Mesendoderm (in vitro differentiated cells): Measurements from ENCODE around the gene OR56A3. TPM values are rescaled to one million over a fixed set of nuclear protein-coding genes. Genes with fewer than 3 reads are reported as not detected.

Source experiments
- DNase-seq: peaks from one replicate; pipeline ENCODE4 v3.0.0; 2013
- H2AK5ac ChIP-seq: 2 replicates; pipeline ENCODE4 v1.6.1; 2013; ENCODE audit warnings: low read length, inconsistent platforms
- H2BK120ac ChIP-seq: 2 replicates; pipeline ENCODE4 v1.6.1; 2013; ENCODE audit warnings: low read depth, mild to moderate bottlenecking, low read length, moderate library complexity, mixed read lengths
- H2BK15ac ChIP-seq: replicated peaks from 2 replicates; pipeline ENCODE4 v1.6.1; 2013; ENCODE audit warnings: low read depth, mild to moderate bottlenecking, moderate library complexity
- H2BK5ac ChIP-seq: 2 replicates; pipeline ENCODE4 v1.6.1; 2013; ENCODE audit warnings: low read length, inconsistent platforms
- H3K18ac ChIP-seq: 2 replicates; pipeline ENCODE4 v1.6.1; 2013; ENCODE audit warnings: mild to moderate bottlenecking, low read length, mixed read lengths
- H3K23ac ChIP-seq: one replicate; pipeline ENCODE4 v1.6.1; 2013; ENCODE audit warnings: low read length
- H3K27ac ChIP-seq: 2 replicates; pipeline ENCODE4 v1.5.1; 2013; ENCODE audit warnings: low read depth, mild to moderate bottlenecking, inconsistent platforms, low read length, moderate library complexity
- H3K27me3 ChIP-seq: 2 replicates; pipeline ENCODE4 v1.6.1; 2013; ENCODE audit warnings: low read length, control low read depth, mild to moderate bottlenecking, inconsistent platforms; ENCODE audit not compliant: insufficient read depth, poor library complexity
- H3K36me3 ChIP-seq: 2 replicates; pipeline ENCODE4 v1.6.1; 2013; ENCODE audit warnings: low read length, inconsistent platforms; ENCODE audit not compliant: control insufficient read depth, insufficient read depth
- H3K4ac ChIP-seq: one replicate; pipeline ENCODE4 v1.6.1; 2013; ENCODE audit warnings: low read depth, mild to moderate bottlenecking, low read length, moderate library complexity
- H3K4me1 ChIP-seq: 2 replicates; pipeline ENCODE4 v1.6.1; 2013; ENCODE audit warnings: low read depth, low read length, inconsistent platforms; ENCODE audit not compliant: control insufficient read depth
- H3K4me2 ChIP-seq: 2 replicates; pipeline ENCODE4 v1.6.1; 2013; ENCODE audit warnings: low read length
- H3K4me3 ChIP-seq: 2 replicates; pipeline ENCODE4 v1.5.1; 2013; ENCODE audit warnings: mild to moderate bottlenecking, low read length
- H3K56ac ChIP-seq: one replicate; pipeline ENCODE4 v1.6.1; 2013; ENCODE audit warnings: low read length
- H3K79me1 ChIP-seq: 2 replicates; pipeline ENCODE4 v1.6.1; 2013; ENCODE audit warnings: low read length, inconsistent platforms
- H3K79me2 ChIP-seq: 2 replicates; pipeline ENCODE4 v1.6.1; 2013; ENCODE audit warnings: mild to moderate bottlenecking, low read length; ENCODE audit not compliant: control insufficient read depth, insufficient read depth
- H3K9ac ChIP-seq: 2 replicates; pipeline ENCODE4 v1.6.1; 2013; ENCODE audit warnings: low read length, inconsistent platforms
- H4K5ac ChIP-seq: one replicate; pipeline ENCODE4 v1.6.1; 2013; ENCODE audit warnings: low read length
- H4K8ac ChIP-seq: one replicate; pipeline ENCODE4 v1.6.1; 2013; ENCODE audit warnings: low read depth, mild to moderate bottlenecking, control low read depth, low read length, moderate library complexity
- WGBS: extraction: QIAGEN DNeasy Blood & Tissue Kit; methylation state at CpG from one replicate; pipeline ENCODE4 v1.1.7; 2013; ENCODE audit warnings: low lambda C conversion rate, missing lambda C conversion rate; ENCODE audit not compliant: insufficient coverage; ENCODE audit errors: extremely low coverage; 5-methylcytosine and 5-hydroxymethylcytosine counted together
- polyA plus RNA-seq, 2 experiments: library from polyadenylated mRNA; stranded (reverse); fragments of 200-250 nt; gene quantifications; one replicate each; pipeline ENCODE4 v1.2.3, GENCODE V29; 2013

OR56A3 gene, protein sequence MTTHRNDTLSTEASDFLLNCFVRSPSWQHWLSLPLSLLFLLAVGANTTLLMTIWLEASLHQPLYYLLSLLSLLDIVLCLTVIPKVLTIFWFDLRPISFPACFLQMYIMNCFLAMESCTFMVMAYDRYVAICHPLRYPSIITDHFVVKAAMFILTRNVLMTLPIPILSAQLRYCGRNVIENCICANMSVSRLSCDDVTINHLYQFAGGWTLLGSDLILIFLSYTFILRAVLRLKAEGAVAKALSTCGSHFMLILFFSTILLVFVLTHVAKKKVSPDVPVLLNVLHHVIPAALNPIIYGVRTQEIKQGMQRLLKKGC
- polyA plus RNA-seq (2013, experiment 1 of 2) = not detected
- polyA plus RNA-seq (2013, experiment 2 of 2) = not detected

DNA sequence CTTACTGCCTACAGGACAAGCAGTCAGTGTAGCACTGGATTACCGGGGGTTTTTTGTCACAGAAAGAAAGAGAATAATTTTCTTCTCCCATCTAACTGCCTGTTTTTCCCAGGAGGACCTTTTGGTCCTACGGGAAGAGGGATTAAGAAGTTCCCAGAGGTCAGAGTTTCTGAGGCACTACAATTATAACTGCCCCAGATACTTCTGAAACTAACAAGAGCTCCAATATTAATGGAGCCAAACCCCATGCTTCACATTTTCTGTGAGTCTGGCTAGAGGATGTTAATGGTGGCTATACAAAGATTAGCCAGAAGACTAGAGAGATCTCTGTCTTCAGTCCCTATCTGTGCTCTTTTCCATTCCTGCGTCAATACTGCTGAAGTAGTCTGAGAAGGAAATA is at the start of gene OR56A3:
Gene OR56A3 (plus strand): TSS at position 301 of the 400 bp plus-strand sequence. CDS start 5,096 bp downstream, outside the sequence.
- Histone ChIP-seq H2BK5ac (no peak within 1 kb of the TSS), H3K9ac (no peak within 1 kb of the TSS), H3K36me3 (no peaks in the 10 kb centered on the region), H2BK15ac (no peak within 1 kb of the TSS), H3K23ac (no peak within 1 kb of the TSS), H3K4me3 (no peak within 1 kb of the TSS), H3K4me1 (no peaks in the 10 kb centered on the region), H3K27ac (no peak within 1 kb of the TSS), H3K79me2 (no peaks in the 10 kb centered on the region), H2BK120ac (no peak within 1 kb of the TSS), H3K18ac (no peak within 1 kb of the TSS), H3K56ac (no peak within 1 kb of the TSS), H2AK5ac (no peak within 1 kb of the TSS), H3K4ac (no peak within 1 kb of the TSS), H3K27me3 (no peaks in the 10 kb centered on the region), H4K8ac (no peak within 1 kb of the TSS), H4K5ac (no peak within 1 kb of the TSS), H3K79me1 (no peaks in the 10 kb centered on the region), H3K4me2 (no peak within 1 kb of the TSS)
- no CpG with 5 or more reads among the region's 3 CpGs for WGBS
- DNase-seq = no peak

DNA sequence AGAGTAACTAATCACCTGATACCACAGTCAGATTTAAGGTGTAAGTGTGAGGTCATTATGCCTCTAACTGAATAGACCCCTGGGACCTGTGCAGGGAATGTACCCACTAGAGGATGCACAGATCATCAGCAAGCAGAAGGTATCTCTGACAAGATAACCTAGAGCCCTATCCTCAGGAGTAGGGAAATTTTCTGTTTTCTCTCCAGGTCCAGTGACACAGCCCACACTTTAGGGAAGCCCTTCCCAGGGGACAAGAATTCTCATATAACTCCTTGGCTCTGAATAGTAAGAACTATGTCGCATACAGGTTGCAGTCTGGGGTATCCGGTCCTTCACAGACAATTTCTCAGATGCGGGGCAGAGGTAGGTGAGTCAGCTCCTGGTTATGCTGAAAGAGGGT is 49.1 kb upstream of the OR56A3 start, which contains the start of gene OR52E5:
Gene OR52E5 (plus strand): TSS at position 301 of the 400 bp plus-strand sequence. CDS start 7,569 bp downstream, outside the sequence.
- H3K4me3 ChIP-seq = no peak within 1 kb of the TSS
- no peaks in the 10 kb centered on the region for H3K27me3 ChIP-seq
- no peak within 1 kb of the TSS for H3K4me2 ChIP-seq
- H3K4me1 ChIP-seq = no peaks in the 10 kb centered on the region
- H2BK120ac ChIP-seq = no peak within 1 kb of the TSS
- no peak within 1 kb of the TSS for H3K18ac ChIP-seq
- no peak within 1 kb of the TSS for H3K56ac ChIP-seq
- H2AK5ac ChIP-seq = no peak within 1 kb of the TSS
- no CpG with 5 or more reads among the region's 3 CpGs for WGBS
- H3K9ac ChIP-seq = no peak within 1 kb of the TSS
- no peak within 1 kb of the TSS for H4K5ac ChIP-seq
- H4K8ac ChIP-seq = no peak within 1 kb of the TSS
- H3K36me3 ChIP-seq = no peaks in the 10 kb centered on the region
- no peak within 1 kb of the TSS for H3K4ac ChIP-seq
- H2BK15ac ChIP-seq = no peak within 1 kb of the TSS
- H3K79me1 ChIP-seq = no peaks in the 10 kb centered on the region
- DNase-seq = peak; percentile 2
- H2BK5ac ChIP-seq = no peak within 1 kb of the TSS
- H3K27ac ChIP-seq = no peak within 1 kb of the TSS
- no peaks in the 10 kb centered on the region for H3K79me2 ChIP-seq
- no peak within 1 kb of the TSS for H3K23ac ChIP-seq

DNA sequence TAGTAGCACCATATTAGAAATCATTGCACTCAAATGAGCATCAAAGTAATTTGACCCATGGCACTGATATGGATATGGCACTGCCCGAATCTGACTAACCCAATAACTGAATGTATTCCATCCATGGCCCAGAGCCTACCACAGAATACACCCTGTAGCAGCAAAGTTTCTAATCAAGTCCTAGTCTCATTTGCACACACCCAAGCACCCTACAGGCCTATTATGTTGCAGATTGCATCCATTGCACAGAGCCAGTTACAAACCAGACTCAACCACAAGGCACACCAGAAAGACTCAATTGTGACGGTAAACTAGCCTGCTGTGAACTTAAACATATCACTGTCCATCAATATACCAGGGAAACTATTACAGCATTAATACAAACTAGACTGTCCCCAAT is 42.5 kb upstream of the OR56A3 start:
- Histone ChIP-seq H3K36me3 (no peaks in the 10 kb centered on the region), H2BK120ac (no peak overlapping the region), H3K18ac (no peak overlapping the region), H3K27me3 (no peaks in the 10 kb centered on the region), H3K4me2 (no peak overlapping the region), H2BK5ac (no peak overlapping the region), H4K5ac (no peak overlapping the region), H3K9ac (no peak overlapping the region), H3K4me3 (no peak overlapping the region), H2BK15ac (no peak overlapping the region), H3K27ac (no peak overlapping the region), H3K56ac (no peak overlapping the region), H3K79me1 (no peaks in the 10 kb centered on the region), H2AK5ac (no peak overlapping the region), H3K4me1 (no peaks in the 10 kb centered on the region), H3K79me2 (no peaks in the 10 kb centered on the region), H3K4ac (no peak overlapping the region), H3K23ac (no peak overlapping the region), H4K8ac (no peak overlapping the region)
- no CpG with 5 or more reads among the region's 2 CpGs for whole genome bisulfite sequencing
- no peak for DNase-seq

GRCh38 chr11:5910540-5910939 is 31.5 kb upstream of the OR56A3 start:
- no peak overlapping the region for H3K9ac ChIP-seq
- H2BK5ac ChIP-seq = no peak overlapping the region
- no peak overlapping the region for H2AK5ac ChIP-seq
- no peak overlapping the region for H3K4me3 ChIP-seq
- H3K4me1 ChIP-seq = no peaks in the 10 kb centered on the region
- H3K4ac ChIP-seq = no peak overlapping the region
- no peak overlapping the region for H2BK120ac ChIP-seq
- no peak overlapping the region for H2BK15ac ChIP-seq
- no peak overlapping the region for H3K4me2 ChIP-seq
- no peak overlapping the region for H4K5ac ChIP-seq
- no peaks in the 10 kb centered on the region for H3K27me3 ChIP-seq
- H3K56ac ChIP-seq = no peak overlapping the region
- no CpG with 5 or more reads among the region's 2 CpGs for WGBS
- no peak overlapping the region for H3K27ac ChIP-seq
- no peak for DNase-seq
- no peaks in the 10 kb centered on the region for H3K36me3 ChIP-seq
- H4K8ac ChIP-seq = no peak overlapping the region
- H3K79me1 ChIP-seq = no peaks in the 10 kb centered on the region
- H3K23ac ChIP-seq = no peak overlapping the region
- no peaks in the 10 kb centered on the region for H3K79me2 ChIP-seq
- H3K18ac ChIP-seq = no peak overlapping the region

- Histone ChIP-seq H3K56ac (no peak overlapping the region), H3K79me1 (no peaks in the 10 kb centered on the region), H2BK15ac (no peak overlapping the region), H3K27ac (no peak overlapping the region), H2BK5ac (no peak overlapping the region), H4K5ac (no peak overlapping the region), H3K4ac (no peak overlapping the region), H3K79me2 (no peaks in the 10 kb centered on the region), H2BK120ac (no peak overlapping the region), H3K18ac (no peak overlapping the region), H3K36me3 (no peaks in the 10 kb centered on the region), H3K4me2 (no peak overlapping the region), H3K9ac (no peak overlapping the region), H3K4me3 (no peak overlapping the region), H3K23ac (no peak overlapping the region), H3K4me1 (no peaks in the 10 kb centered on the region), H2AK5ac (no peak overlapping the region), H3K27me3 (no peaks in the 10 kb centered on the region), H4K8ac (no peak overlapping the region)
- peak; percentile 16 for DNase-seq
- whole genome bisulfite sequencing = no CpG with 5 or more reads among the region's 2 CpGs
Observed at GRCh38 chr11:5922749-5923426, 19.2 kb upstream of the OR56A3 start.
